GM18499 (cell line): ENCODE measurements around the gene ZNF207.
"Not testable (repeated sequence)": the region's sequence is repeated elsewhere in the genome, so short reads cannot be mapped to it uniquely, and the experiment has no call there.

Experiments
- ATAC-seq: cut with Tn5 transposase; IDR thresholded peaks from one replicate; pipeline ENCODE4 v1.9.1; 2021; ENCODE audit warnings: moderate number of reproducible peaks; ENCODE audit not compliant: insufficient read depth, unreplicated experiment

ZNF207 gene

GRCh38 chr17:32349854-32350665 lies at the start of gene ZNF207:
TSS of gene ZNF207 (plus strand) at chr17:32350157. CDS start at chr17:32350286, 129 bp downstream.
- ATAC-seq: peak; percentile 86

GRCh38 chr17:32302037-32302436 lies 47.9 kb upstream of the ZNF207 start:
- ATAC-seq: no peak

GRCh38 chr17:32302860-32303649 lies 46.9 kb upstream of the ZNF207 start:
- no peak for ATAC-seq

- no peak for ATAC-seq
Measured at GRCh38 chr17:32303781-32304288, 46.1 kb upstream of the ZNF207 start.

GRCh38 chr17:32305049-32305448 lies 44.9 kb upstream of the ZNF207 start:
- no peak for ATAC-seq

- no peak for ATAC-seq
Measured at GRCh38 chr17:32307658-32308057, 42.3 kb upstream of the ZNF207 start.

GRCh38 chr17:32311028-32311536 lies 38.9 kb upstream of the ZNF207 start:
- ATAC-seq: no peak

- ATAC-seq: no peak
Measured at GRCh38 chr17:32314636-32315035, 35.3 kb upstream of the ZNF207 start.

GRCh38 chr17:32315171-32315570 lies 34.8 kb upstream of the ZNF207 start:
- no peak for ATAC-seq

GRCh38 chr17:32316653-32317052 lies 33.3 kb upstream of the ZNF207 start:
- ATAC-seq: not testable (repeated sequence)

GRCh38 chr17:32317353-32317752 lies 32.6 kb upstream of the ZNF207 start:
- ATAC-seq: no peak

GRCh38 chr17:32318071-32318470 lies 31.9 kb upstream of the ZNF207 start:
- no peak for ATAC-seq

- no peak for ATAC-seq
Measured at GRCh38 chr17:32319548-32319905, 30.4 kb upstream of the ZNF207 start.

- ATAC-seq: not testable (repeated sequence)
Measured at GRCh38 chr17:32320080-32320479, 29.9 kb upstream of the ZNF207 start.

GRCh38 chr17:32320847-32321246 lies 29.1 kb upstream of the ZNF207 start:
- ATAC-seq: no peak

GRCh38 chr17:32323046-32323445 lies 26.9 kb upstream of the ZNF207 start:
- no peak for ATAC-seq

- no peak for ATAC-seq
Measured at GRCh38 chr17:32323811-32324491, 26.0 kb upstream of the ZNF207 start.

- no peak for ATAC-seq
Measured at GRCh38 chr17:32327911-32328310, 22.0 kb upstream of the ZNF207 start.

GRCh38 chr17:32330147-32330546 lies 19.8 kb upstream of the ZNF207 start:
- ATAC-seq: no peak

GRCh38 chr17:32331243-32332040 lies 18.5 kb upstream of the ZNF207 start:
- no peak for ATAC-seq
